HG03175 (cell line): Measurements from ENCODE around the gene NPAS1.
"Not testable (repeated sequence)": the region's sequence is repeated elsewhere in the genome, so short reads cannot be mapped to it uniquely, and the experiment has no call there.

ENCODE experiments used
- ATAC-seq: cut with Tn5 transposase; IDR thresholded peaks from one replicate; pipeline ENCODE4 v1.9.1; 2021; ENCODE audit warnings: mild to moderate bottlenecking, moderate library complexity; ENCODE audit not compliant: unreplicated experiment

NPAS1 gene

GRCh38 chr19:47044946-47045866, 25.6 kb downstream of the NPAS1 start:
- no peak for ATAC-seq

- ATAC-seq = no peak
These were observed 26.3 kb downstream of the NPAS1 start for GRCh38 chr19:47045867-47046470.

DNA sequence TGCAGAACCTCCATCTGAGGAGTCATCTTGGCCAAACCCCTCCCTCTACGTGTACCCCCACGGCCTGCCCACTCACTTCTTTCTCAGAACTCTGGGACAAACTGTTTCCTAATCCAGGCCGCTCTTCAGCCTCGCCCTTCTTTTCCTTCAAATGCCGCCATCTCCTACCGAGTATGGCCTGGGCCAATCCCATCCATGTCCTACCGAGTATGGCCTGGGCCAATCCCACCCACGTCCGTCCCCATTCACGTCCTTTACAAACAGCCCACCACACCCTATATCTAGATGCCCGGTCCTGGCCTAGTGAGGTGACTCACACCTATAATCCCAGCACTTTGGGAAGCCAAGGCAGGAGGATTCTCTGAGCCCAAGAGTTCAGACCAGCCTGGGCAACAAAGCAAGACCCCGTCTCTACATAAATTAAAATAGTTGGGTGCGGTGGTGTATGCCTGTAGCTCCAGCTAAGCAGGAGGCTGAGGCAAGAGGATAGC, 27.7 kb downstream of the NPAS1 start:
- no peak for ATAC-seq

DNA sequence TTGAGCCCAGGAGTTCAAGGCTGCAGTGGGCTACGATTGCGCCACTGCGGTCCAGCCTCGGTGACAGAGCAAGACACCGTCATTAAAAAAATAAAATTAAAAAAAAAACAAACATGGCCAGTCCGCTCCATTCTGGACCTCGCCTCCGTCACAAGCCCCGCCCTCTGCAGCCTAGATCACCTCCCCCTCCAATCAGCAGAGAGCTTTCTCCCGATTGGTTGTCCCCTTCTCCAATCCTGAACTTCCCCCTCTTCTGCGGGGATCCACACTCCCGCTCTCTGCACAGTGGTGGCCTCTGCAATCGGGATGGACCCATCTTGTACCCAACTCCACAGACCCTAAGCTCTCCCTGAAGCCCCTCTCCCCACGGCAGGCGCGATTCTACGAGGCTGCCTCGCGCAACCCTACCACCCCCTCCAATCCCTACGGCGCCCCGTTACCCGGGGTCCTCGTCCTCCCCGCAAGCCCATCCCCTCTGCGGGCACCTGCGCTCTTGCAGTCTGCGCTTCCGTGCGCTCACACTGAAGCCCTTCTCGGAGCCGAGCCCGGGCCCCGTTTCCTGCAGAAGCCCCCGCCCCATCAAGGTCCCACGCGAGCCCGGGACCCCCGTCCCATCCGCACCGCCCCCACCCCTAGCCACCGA, 28.2 kb downstream of the NPAS1 start:
- ATAC-seq = no peak

DNA sequence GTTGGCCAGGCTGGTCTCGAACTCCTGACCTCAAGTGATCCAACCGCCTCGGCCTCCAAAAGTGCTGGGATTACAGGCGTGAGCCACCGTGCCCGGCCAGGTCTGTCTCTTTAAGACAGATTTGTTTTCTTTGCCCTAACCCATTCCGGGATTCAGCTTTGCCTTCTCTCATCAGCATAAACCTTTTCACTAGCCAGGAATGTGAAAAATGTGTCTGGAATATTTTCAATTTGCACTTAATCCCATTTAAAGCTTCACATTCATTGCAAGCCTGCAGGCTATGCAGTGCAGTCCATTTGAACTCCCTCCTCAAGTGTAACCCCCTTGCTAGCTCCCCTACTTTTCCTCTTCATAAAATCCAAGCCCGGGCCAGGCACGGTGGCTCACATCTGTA, 29.7 kb downstream of the NPAS1 start:
- ATAC-seq = no peak

- not testable (repeated sequence) for ATAC-seq
These were observed 30.9 kb downstream of the NPAS1 start for GRCh38 chr19:47050562-47050961.

DNA sequence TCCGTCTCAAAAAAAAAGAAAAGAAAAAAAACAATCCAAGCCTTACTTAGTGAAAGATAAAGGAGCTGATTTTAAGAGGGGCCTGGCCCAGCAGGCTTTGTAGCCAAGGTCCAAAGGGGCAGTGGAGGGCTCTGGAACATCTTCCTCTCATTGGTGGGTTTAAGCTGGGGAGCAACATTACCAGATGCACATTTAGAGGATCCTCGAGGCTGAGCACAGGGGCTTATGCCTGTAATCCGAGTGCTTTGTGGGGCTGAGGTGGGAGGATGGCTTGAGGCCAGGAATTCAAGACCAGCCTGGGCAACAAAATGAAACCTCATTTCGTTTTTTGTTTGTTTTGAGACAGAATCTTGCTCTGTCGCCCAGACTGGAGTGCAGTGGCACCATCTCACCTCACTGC, 36.8 kb downstream of the NPAS1 start:
- no peak for ATAC-seq

GRCh38 chr19:47057328-47057727, 37.7 kb downstream of the NPAS1 start:
- no peak for ATAC-seq

GRCh38 chr19:47058621-47059022, 39.0 kb downstream of the NPAS1 start:
- no peak for ATAC-seq

DNA sequence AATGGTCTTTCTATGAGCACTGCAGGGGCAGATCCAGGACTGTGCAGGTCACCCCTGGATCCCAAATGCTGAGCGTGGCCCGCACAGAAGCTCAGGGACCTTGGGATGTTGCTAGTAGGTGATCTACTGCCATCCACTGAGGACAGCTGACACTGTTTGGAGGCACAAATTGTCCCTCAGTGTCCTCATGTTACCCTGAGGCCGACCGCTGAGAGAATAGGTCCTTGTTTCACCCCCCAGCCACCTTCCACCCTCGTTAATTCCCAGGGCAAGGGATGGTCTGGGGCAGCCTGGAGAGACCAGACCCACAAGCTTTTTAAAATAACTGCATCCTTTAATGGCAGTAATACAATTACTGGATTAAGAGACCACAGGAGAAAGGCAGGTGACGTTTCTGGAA, 44.2 kb downstream of the NPAS1 start:
- ATAC-seq = no peak

GRCh38 chr19:47065242-47065641, 45.6 kb downstream of the NPAS1 start:
- no peak for ATAC-seq

DNA sequence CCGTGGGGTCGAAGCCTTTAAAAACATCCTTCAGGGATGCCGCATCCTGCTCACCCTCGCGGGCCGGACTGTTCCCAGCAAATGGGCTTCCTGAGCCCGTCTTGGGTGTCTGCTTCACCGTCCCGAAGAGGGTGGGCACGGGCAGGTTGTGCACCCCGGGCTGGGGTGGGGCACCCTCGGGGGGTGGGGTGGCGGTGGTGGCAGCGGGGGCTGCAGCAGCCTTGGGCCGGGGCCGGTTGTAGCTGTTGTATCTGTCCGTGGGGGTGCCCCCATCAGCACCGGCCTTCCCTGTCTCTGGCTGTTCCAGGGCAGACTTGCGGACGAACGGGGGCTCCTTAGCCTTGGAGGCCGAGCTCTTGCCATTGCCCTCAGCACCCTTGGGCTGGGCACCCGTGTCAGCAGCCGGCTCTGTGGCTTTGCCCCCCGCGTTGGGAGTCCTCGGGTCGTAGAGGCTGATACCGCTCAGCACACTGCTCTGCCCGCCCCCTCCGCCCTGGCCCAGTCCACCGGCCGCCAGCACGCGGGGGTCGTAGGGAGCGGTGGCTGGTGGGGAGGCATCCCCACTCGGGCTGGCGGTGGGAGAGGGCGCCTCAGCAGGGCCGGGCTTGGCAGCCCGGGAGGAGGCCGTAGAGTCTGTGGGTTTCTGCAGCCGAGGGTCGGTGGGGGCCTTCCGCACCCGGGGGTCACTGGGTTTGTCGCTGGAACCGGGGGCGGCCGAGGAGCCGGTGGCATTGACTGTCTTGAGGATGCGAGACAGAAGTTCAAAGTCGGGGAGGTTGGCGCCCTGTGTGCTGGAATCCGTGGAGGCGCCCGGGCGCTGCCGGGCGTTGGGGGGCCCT, 47.0 kb downstream of the NPAS1 start:
- no peak for ATAC-seq

- ATAC-seq = no peak
These were observed 47.7 kb downstream of the NPAS1 start for GRCh38 chr19:47067215-47067847.

- ATAC-seq = no peak
These were observed 48.6 kb downstream of the NPAS1 start for GRCh38 chr19:47068246-47068645.

- no peak for ATAC-seq
These were observed 49.3 kb downstream of the NPAS1 start for GRCh38 chr19:47068876-47069406.

DNA sequence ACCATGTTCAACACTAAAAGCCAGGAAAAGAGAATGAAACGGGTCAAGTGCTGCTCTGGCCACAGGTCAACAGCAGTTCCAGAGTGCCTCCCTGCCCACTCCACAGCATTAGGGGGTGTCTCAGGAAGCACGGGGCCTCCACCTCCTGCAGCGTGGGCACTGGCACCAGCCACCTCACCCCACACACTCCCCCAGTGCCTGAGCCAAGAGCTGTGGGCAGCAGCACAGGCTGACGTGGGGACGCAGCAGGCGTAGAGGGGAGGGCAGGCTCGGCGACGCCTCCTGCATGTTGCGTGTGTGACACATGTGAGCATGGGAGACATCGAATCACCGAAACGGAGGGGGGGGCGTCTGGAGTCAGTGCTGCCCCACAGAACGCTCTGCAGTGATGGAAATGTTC, 50.2 kb downstream of the NPAS1 start:
- no peak for ATAC-seq

GRCh38 chr19:47070756-47071155, 51.1 kb downstream of the NPAS1 start:
- no peak for ATAC-seq

- no peak for ATAC-seq
These were observed 52.1 kb downstream of the NPAS1 start for GRCh38 chr19:47071731-47072130.

DNA sequence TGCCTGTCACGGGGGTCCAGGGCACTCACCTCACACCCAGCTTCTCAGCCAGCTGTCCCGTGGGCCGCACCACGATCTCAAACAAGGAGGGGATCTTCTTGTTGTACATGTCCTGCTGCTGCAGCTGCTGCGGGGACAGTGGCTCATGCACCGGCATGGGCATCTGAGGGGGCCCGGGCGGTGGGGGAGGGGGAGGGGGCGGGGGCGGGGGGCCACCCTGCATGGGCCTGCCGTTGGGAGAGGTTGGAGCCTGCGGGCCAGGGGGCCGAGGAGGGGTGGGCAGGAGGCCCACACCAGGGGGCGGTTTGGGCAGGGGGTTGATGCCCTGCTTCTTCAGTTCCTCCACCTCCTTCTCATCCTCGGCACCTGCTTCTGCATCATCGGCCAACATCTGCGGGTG, 52.7 kb downstream of the NPAS1 start:
- no peak for ATAC-seq

DNA sequence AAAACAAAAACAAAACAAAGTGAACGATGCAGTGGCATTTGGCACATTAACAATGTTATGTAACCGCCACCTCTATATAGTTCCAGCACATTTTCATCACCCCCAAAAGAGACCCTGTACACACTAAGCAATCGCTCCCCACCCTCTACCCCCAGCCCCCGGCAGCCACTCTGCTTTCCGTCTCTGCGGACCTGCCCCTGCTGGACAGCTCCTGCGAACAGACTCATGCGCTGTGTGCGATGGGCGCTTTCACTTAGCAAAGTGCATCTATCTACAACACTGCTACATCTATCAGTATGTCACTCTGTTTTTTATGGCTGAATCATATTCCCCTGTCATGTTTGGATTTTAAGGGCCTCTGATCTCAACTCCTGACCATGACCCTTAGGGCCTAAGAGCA, 53.9 kb downstream of the NPAS1 start:
- ATAC-seq = no peak
